Measurements from ENCODE around the gene TNFAIP3. TPM values are rescaled to one million over a fixed set of nuclear protein-coding genes. Genes with fewer than 3 reads are reported as not detected.

The TNFAIP3 gene
- total and polyA plus RNA-seq, 2 of the 4 experiments (the other 2 are of a cell fraction), result 5.0 to 14.2 TPM

GRCh38 chr6:137879299-137879698 lies 12.2 kb downstream of the TNFAIP3 start:
- Histone ChIP-seq H3K23ac (ENCODE audit: low read depth, low read length) (no peak overlapping the region), H2AK9ac (replicated peaks; ENCODE audit: low read depth, low read length, poor library complexity) (no peak overlapping the region), H4K8ac (ENCODE audit: low read depth in 2 of 2, low read length in 2 of 2) (no peak overlapping the region), H3K14ac (replicated peaks; ENCODE audit: low read depth, low read length) (no peak overlapping the region), H3K79me1 (ENCODE audit: low read depth in 1 of 2, low read length in 2 of 2) (peaks cover 4% of the 10 kb centered on the region in 2 experiments), H3K9ac (ENCODE audit: low read depth, low read length) (no peak overlapping the region), H2AK5ac (ENCODE audit: low read depth, low read length) (no peak overlapping the region), H3K4me2 (ENCODE audit: low read depth, low read length) (no peak overlapping the region), H3K27me3 (ENCODE audit: control insufficient read depth, insufficient read depth, low read length) (no peaks in the 10 kb centered on the region), H4K5ac (ENCODE audit: low read depth, low read length) (no peak overlapping the region), H2BK5ac (ENCODE audit: low read depth, low read length, poor library complexity, severe bottlenecking) (no peak overlapping the region), H3K36me3 (ENCODE audit: control insufficient read depth, insufficient read depth, low read length) (peaks cover 59% of the 10 kb centered on the region), H4K91ac (ENCODE audit: insufficient read depth, low read depth, low read length) (no peak overlapping the region), H3K4ac (ENCODE audit: low read depth, low read length) (no peak overlapping the region), H3K9me3 (ENCODE audit: control insufficient read depth, insufficient read depth, low read length) (no peaks in the 10 kb centered on the region), H3K9me1 (ENCODE audit: insufficient read depth, low read length) (peaks cover 4% of the 10 kb centered on the region; the same call in 1 of the 2 replicates), H3K18ac (ENCODE audit: low read depth, low read length) (no peak overlapping the region), H2BK20ac (ENCODE audit: low read depth, low read length) (no peak overlapping the region), H2AFZ (replicated peaks; ENCODE audit: low read length, poor library complexity) (no peak overlapping the region), H3K4me3 (ENCODE audit: insufficient read depth, low read depth, low read length) (no peak overlapping the region), H2BK15ac (ENCODE audit: low read depth, low read length) (no peak overlapping the region), H3K56ac (ENCODE audit: extremely low read depth, insufficient read depth, low read length) (no peak overlapping the region), H4K20me1 (ENCODE audit: insufficient read depth, low read length) (no peaks in the 10 kb centered on the region), H2BK120ac (ENCODE audit: low read depth, low read length) (no peak overlapping the region), H3K27ac (ENCODE audit: insufficient read depth, low read length) (no peak overlapping the region), H3K4me1 (ENCODE audit: control insufficient read depth, insufficient read depth, low read length) (peaks cover 3% of the 10 kb centered on the region)
- intact Hi-C loops (cut with micrococcal nuclease) (no loop called here), dilution Hi-C loops (cut with HindIII; ENCODE audit: low sequenced_read_pairs, unreplicated experiment) (no loop called here), in situ Hi-C loops (cut with MboI; ENCODE audit: low sequenced_read_pairs) (loop anchor here (5.0 kb wide), 1 partner anchor 63 kb away; no protein-coding TSS in a partner anchor)
- WGBS, 2 experiments (ENCODE audit: extremely low coverage in 2 of 2, insufficient read length in 1 of 2), result 64% methylated on average over 3 of the region's 7 CpGs; no CpG with 5 or more reads in 1 of the 2 experiments
- BruUV-seq (replicated peaks), result no TSS peak
- ATAC-seq (ENCODE audit: low read depth) (no peak), DNase-seq (no peak)
- CTCF ChIA-PET, result no interaction called here
- TF ChIP-seq CEBPB (IDR thresholded peaks at IDR 0.05; ENCODE audit: low read depth, low read length) (no peak), SMC3 (IDR thresholded peaks at IDR 0.05; ENCODE audit: low read depth, low read length) (no peak), CHD1 (IDR thresholded peaks at IDR 0.05; ENCODE audit: low read depth, low read length) (no peak), NFE2L2 (IDR thresholded peaks at IDR 0.05; ENCODE audit: low read depth, low read length) (no peak), MAFK (IDR thresholded peaks at IDR 0.05; ENCODE audit: low read depth, low read length) (no peak), RCOR1 (IDR thresholded peaks at IDR 0.05; ENCODE audit: insufficient replicate concordance, low read length) (no peak), MAZ (IDR thresholded peaks at IDR 0.05; ENCODE audit: borderline replicate concordance, low read depth, low read length) (no peak), POLR2A (IDR thresholded peaks at IDR 0.05; ENCODE audit: low read depth, low read length) (no peak), RFX5 (IDR thresholded peaks at IDR 0.05; ENCODE audit: low read depth, low read length) (no peak), ELK1 (IDR thresholded peaks at IDR 0.05; ENCODE audit: borderline replicate concordance, low read depth, low read length) (no peak), BHLHE40 (IDR thresholded peaks at IDR 0.05; ENCODE audit: low read depth, low read length) (no peak), MXI1 (IDR thresholded peaks at IDR 0.05; ENCODE audit: borderline replicate concordance, low read depth, low read length) (no peak), USF2 (IDR thresholded peaks at IDR 0.05; ENCODE audit: low read depth, low read length) (no peak), FOS (IDR thresholded peaks at IDR 0.05; ENCODE audit: low read depth, low read length) (no peak), CTCF (conservative IDR thresholded peaks at IDR 0.05; ENCODE audit: low read depth, low read length) (no peak), RAD21 (IDR thresholded peaks at IDR 0.05; ENCODE audit: low read length) (no peak)
- POLR2A ChIA-PET (ENCODE audit: unreplicated experiment), result no interaction called here
